Mucosa of gallbladder (tissue), 1 donor: Measurements from ENCODE around the gene PRICKLE2. TPM values are rescaled to one million over a fixed set of nuclear protein-coding genes. Genes with fewer than 3 reads are reported as not detected.
A peak's percentile ranks its signal among the peaks of the same experiment; 100 is the strongest.

Experiments
- DNase-seq: peaks from one replicate; pipeline ENCODE4 v3.0.0-alpha.2; 2020; ENCODE audit warnings: low spot score
- total RNA-seq: library from RNA; stranded (reverse); gene quantifications from one replicate; pipeline ENCODE4 v1.2.1, GENCODE V29; 2021
- donor health status: DM: no; HTN: no; CAD: no.

Gene PRICKLE2
- total RNA-seq, 1 donor from 2014 or later = 28.3 TPM

DNA sequence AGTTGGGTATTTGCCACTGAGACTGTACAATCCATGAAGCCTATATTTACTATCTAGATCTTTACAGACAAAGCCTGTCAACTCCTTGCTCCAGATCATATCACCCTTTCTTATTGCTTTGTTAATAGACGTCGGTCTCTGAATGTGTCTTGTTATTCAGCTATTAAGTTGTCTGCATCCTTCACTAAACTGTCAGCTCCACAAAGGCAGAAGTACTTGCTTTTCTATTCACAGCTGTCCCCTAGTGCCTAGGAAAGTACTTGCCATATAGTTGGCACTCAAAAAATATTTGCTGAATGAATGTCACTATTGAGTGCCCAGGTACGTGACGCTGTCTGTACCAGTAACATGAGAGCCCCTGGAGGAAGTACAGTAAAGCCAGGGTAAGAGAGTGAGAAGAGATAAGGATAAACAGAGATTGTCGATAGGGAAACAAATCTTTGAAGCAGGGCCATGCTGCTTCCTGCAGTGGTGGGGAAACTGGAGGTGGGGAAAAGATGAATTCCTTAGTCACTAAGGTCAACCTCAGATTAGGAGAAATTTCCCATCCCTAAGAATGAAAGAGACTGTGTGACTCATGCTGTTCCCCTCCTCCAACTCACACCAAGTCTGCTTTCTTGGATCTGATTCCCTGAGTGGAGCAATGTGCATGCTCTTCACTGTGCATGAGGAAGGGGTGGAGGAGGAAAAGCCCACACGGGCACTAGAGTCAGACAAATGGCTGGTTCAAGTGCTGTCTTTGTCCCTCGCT lies 36.3 kb downstream of the PRICKLE2 start:
- peak; percentile 69 for DNase-seq

DNA sequence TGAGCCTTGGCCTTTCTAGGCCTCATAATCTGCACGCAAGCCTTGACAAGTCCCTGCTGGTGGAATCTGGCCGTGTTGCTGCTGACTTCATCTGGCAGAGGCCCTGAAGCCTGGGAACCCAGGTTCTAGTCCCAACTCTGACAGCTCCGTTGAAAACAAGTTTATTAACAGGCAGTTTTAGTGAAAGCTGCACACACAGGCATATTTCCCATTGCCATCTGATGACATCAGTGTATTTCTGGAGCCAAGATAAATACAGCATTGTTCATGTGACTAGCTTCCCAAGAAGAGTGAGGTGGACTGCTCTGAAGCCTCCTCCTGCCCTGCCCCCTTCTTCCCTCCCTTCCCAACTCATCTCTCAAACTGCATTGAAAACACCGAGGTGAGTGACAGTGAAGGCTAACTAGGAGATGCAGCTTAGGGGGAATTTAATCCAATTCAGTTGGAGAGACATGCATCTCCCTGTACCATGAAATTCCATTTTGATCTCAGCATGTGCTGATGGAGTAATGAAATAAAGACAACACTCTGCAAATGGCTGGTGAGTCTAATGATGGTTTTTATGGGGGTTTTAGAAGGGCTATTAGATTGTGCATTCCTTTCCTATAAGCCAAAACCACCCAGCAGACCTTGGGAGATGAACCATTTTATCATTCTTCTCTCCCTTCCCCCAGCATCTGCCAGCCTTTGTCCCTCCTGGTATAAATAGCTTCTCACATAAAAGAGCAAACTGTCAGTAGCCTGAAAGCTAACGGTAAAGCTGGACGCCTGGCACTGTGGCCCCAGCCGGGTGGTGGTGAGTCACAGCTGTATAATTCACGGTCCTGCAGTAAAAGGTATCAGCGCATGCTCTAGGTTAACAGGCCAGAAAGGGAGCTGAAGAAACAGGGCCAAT lies 38.0 kb downstream of the PRICKLE2 start:
- peak; percentile 70 for DNase-seq

DNA sequence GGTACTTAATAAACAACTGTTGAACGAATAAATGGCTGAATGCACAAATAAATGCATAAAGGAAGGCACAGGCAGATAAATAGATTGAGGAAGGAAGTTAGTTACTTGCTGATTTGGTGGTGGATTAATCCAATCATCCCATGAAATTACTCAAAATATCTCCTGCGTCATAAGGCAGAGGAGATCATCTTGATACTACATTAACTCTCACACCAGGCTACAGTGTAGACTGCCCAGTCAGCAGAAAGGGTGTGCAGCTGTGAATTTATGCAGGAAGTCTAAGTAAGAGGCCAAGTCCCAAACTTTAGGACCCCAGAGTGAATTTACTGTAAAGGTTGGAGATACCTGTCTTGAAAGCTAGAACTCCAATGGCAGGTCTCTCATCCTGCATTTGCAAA lies 38.6 kb downstream of the PRICKLE2 start:
- no peak for DNase-seq

GRCh38 chr3:64185436-64185835 lies 39.8 kb downstream of the PRICKLE2 start:
- DNase-seq = no peak

DNA sequence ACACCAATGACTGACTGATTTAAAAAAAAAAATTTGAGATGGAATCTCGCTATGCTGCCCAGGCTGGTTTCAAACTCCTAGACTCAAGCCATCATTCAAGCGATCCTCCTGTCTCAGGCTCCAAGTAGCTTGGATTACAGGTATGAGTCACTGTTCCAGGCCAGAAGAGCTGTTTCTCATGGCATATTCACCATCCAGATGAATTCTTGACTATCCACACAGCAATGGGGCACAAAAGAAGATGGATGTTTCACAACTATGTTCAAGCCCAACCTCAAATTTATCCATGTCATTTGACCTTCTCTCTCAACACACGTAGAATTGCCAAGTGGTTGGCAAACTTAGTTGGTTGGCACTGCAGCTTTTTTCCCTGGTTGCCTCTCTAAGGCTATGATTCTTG lies 40.6 kb downstream of the PRICKLE2 start:
- DNase-seq = no peak

- no peak for DNase-seq
These were observed 45.4 kb downstream of the PRICKLE2 start for GRCh38 chr3:64179860-64180259.

DNA sequence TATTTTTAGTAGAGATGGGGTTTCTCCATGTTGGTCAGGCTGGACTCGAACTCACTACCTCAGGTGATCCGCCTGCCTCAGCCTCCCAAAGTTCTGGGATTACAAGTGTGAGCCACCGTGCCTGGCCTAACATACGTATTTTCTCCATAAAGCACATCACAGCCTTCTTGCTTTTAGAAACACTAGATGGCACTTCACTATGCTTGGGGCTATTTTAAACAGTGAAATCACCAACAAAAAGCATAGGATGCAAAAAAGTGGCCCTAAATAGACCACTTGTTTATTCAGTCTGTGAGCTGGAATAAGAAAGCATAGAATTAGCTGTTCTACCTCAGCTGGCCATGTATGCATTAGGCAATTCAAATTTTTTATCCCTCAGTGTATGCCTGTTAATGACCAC lies 46.0 kb downstream of the PRICKLE2 start:
- no peak for DNase-seq

- no peak for DNase-seq
These were observed 46.8 kb downstream of the PRICKLE2 start for GRCh38 chr3:64178419-64178818.

GRCh38 chr3:64176461-64176996 lies 48.7 kb downstream of the PRICKLE2 start:
- no peak for DNase-seq

- DNase-seq = peak; percentile 35
These were observed 50.9 kb downstream of the PRICKLE2 start for GRCh38 chr3:64174328-64174727.

DNA sequence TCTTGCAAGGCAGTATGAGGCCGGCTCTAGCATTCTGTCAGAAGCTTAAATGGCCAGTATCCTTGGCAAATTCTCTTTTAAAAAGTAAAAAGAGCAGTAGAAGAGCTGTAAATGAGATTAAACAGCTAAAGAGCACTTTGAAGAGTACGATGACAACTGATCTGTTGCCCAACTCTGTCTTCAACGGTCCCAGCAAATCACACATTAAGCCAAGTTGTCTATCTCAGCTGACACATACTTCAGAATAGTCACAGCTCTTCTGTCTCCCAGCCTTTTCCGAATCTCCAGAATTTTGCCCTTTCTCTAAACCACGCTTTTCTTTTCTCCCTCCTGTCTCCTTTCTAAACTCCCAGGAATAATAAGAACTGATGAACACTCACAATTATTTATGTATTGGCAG lies 51.7 kb downstream of the PRICKLE2 start:
- DNase-seq = no peak

DNA sequence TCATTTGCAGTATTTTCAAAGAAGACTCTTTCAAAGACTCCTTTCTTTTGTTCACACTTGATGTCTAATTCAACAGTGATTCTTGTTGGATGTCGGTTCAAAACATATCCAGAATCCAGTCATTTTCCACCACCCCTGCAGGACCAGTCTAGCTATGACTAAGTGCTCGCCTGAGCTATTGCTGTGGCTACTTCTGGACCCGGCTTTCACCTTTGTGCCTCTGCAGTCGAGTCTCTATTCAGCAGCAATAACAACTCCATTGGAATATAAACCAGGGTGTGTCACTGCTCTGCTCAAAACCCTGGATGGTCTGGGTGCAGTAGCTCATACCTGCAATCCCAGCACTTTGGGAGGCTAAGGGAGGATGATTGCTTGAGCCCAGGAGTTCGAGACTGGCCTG lies 55.0 kb downstream of the PRICKLE2 start:
- no peak for DNase-seq

GRCh38 chr3:64167868-64168267 lies 57.4 kb downstream of the PRICKLE2 start:
- no peak for DNase-seq

DNA sequence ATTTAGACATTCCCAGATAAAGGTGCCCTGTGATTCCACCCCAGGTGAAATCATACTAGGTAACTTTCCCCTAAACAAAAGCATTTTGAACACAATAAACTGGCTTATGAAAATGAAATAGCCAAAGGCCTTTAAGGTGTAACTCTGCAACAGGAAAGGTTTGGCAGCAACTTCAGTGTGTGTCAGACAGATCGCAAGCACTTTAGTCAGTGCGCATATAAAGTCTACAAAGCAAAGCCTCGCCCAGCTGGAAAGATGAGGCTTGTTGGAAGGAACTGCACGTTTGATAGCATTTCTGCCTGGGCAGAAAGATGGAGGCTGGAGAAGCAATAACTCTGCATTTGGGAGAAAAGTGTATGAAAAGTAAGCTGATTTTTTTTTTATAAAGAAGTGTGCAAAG lies 57.9 kb downstream of the PRICKLE2 start:
- no peak for DNase-seq

DNA sequence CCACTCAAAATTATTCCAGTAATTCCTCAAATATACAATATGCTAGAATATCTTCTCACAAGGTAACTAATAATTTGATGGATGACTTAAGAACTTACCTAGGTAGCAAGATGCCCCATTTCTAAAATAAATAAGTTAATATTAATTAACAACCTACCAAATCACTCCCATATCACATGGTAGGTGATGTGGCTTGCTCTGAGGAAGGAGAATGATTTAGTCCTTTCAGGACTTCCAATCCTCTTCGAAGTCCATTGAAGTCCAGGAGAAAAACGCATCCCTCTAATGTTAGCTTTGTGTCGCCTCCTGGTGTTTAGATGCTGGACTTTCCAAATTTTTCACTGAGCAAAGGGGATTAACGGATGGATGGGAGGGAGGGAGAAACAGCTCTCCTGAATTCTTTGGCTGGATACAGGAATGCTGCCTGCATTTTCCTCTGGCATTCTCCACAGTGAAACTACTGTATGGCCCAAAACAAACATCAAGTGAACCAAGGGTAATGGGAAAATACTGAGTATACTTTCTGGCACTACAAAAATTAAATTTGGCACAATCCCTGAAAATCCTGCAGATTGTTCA lies 58.6 kb downstream of the PRICKLE2 start:
- DNase-seq = peak; percentile 12

DNA sequence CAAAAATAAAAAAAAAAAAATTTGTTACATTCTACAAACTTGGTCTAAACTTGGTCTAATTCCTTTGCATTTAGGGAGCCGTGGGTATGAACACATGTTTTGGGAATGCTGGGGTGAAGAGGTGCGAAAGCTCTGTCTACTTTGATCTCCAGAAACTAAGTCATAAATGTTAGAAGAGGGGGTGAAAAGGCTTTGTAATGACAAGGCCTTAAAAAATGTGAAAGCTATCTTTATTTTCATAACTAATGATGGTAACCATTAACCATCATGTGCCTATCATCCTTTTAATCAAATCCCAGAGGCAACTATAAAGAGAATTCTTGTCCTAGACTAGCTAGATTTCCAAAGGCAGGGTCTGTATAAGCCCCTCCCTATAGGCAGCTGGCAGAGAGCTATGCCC lies 60.9 kb downstream of the PRICKLE2 start:
- no peak for DNase-seq

- no peak for DNase-seq
These were observed 61.5 kb downstream of the PRICKLE2 start for GRCh38 chr3:64163755-64164148.

DNA sequence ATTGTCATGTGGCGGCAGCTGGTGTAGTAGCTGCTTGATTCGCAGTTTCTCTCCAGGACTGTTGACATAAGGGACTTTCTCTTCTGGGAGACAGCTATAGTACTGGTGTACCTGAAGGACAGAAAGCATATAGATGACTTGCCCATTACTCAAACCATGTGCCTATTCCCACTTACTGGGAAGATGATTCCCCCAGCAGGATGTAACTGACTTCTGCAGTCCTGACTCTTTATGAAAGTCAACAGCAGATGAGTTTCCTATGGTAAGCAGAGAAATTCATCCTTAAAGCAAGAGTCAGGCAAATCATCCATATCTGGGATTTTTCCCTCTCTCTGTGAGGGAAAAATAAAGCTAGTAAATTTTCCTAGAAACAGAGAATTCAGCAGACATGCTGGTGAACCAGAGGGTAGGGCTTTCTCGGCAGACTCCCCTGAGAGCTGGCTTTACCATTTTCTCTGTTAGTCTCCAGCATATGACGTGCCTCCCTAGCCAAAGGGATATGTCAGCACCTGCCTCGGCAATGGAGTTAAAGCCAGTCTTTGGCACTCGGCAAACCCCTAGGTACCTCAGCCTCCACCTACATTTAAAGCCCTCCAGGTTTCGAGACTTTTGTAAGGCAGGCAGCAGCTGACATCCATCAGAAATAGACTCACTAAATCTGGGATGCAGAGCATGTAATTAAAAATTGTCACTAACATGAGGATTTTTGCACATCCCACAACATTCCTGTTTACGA lies 62.1 kb downstream of the PRICKLE2 start:
- DNase-seq = no peak

GRCh38 chr3:64161481-64161952 lies 63.7 kb downstream of the PRICKLE2 start:
- DNase-seq = no peak

- no peak for DNase-seq
These were observed 65.1 kb downstream of the PRICKLE2 start for GRCh38 chr3:64160000-64160695.

GRCh38 chr3:64158334-64158733 lies 66.9 kb downstream of the PRICKLE2 start:
- DNase-seq = peak; percentile 18
